ENCODE results near the gene MTUS2. TPM values are rescaled to one million over a fixed set of nuclear protein-coding genes. Genes with fewer than 3 reads are reported as not detected.

MTUS2 gene
- total RNA-seq, 1 experiment from 2014 or later, result 1.7 TPM

GRCh38 chr13:29474991-29475390 is 654.9 kb downstream of the MTUS2 start:
- Histone ChIP-seq H3K27me3 (replicated peaks; ENCODE audit: control insufficient read depth, insufficient read depth, low read length) (no peaks in the 10 kb centered on the region), H3K4me3 (ENCODE audit: low read depth, low read length) (no peak overlapping the region), H3K4me1 (no peaks in the 10 kb centered on the region), H3K36me3 (ENCODE audit: control insufficient read depth, insufficient read depth, low read length) (no peaks in the 10 kb centered on the region), H3K9me3 (no peaks in the 10 kb centered on the region)
- ChIA-PET POLR2A (no interaction called here), CTCF (no interaction called here)
- H3K4me3 Mint-ChIP-seq (ENCODE audit: unreplicated experiment), result no peak overlapping the region
- BruUV-seq (replicated peaks), result no TSS peak
- DNase-seq, result no peak
- no peak overlapping the region for H3K27ac Mint-ChIP-seq (ENCODE audit: unreplicated experiment)
- TF ChIP-seq CTCF (IDR thresholded peaks at IDR 0.05; ENCODE audit: insufficient read depth in 1 of 2, low read depth in 1 of 2, low read length in 1 of 2, severe bottlenecking in 1 of 2, unreplicated experiment in 1 of 2), result no peak
- H3K36me3 Mint-ChIP-seq (ENCODE audit: insufficient read depth, unreplicated experiment), result no peaks in the 10 kb centered on the region
- H3K9me3 Mint-ChIP-seq (ENCODE audit: unreplicated experiment), result no peaks in the 10 kb centered on the region
- peaks cover 3% of the 10 kb centered on the region for H3K27me3 Mint-ChIP-seq (ENCODE audit: insufficient read depth, unreplicated experiment)
- no peaks in the 10 kb centered on the region for H3K4me1 Mint-ChIP-seq (ENCODE audit: low read depth, unreplicated experiment)
- intact Hi-C loops (cut with micrococcal nuclease; ENCODE audit: unreplicated experiment), result loop anchor here (5.0 to 10.0 kb wide), 2 partner anchors 113 to 180 kb away; no protein-coding TSS in a partner anchor

GRCh38 chr13:29476046-29476445 is 655.9 kb downstream of the MTUS2 start:
- Mint-ChIP-seq H3K27ac (ENCODE audit: unreplicated experiment) (no peak overlapping the region), H3K4me3 (ENCODE audit: unreplicated experiment) (no peak overlapping the region), H3K9me3 (ENCODE audit: unreplicated experiment) (no peaks in the 10 kb centered on the region), H3K27me3 (ENCODE audit: insufficient read depth, unreplicated experiment) (peaks cover 3% of the 10 kb centered on the region), H3K36me3 (ENCODE audit: insufficient read depth, unreplicated experiment) (no peaks in the 10 kb centered on the region), H3K4me1 (ENCODE audit: low read depth, unreplicated experiment) (no peaks in the 10 kb centered on the region)
- POLR2A ChIA-PET, result no interaction called here
- H3K4me1 ChIP-seq, result no peaks in the 10 kb centered on the region
- TF ChIP-seq CTCF (IDR thresholded peaks at IDR 0.05; ENCODE audit: insufficient read depth in 1 of 2, low read depth in 1 of 2, low read length in 1 of 2, severe bottlenecking in 1 of 2, unreplicated experiment in 1 of 2), result no peak
- H3K4me3 ChIP-seq (ENCODE audit: low read depth, low read length), result no peak overlapping the region
- no peaks in the 10 kb centered on the region for H3K27me3 ChIP-seq (replicated peaks; ENCODE audit: control insufficient read depth, insufficient read depth, low read length)
- intact Hi-C loops (cut with micrococcal nuclease; ENCODE audit: unreplicated experiment), result loop anchor here (10.0 kb wide), 1 partner anchor 181 kb away; no protein-coding TSS in a partner anchor
- DNase-seq, result no peak
- no peaks in the 10 kb centered on the region for H3K9me3 ChIP-seq
- no TSS peak for BruUV-seq (replicated peaks)
- CTCF ChIA-PET, result no interaction called here
- H3K36me3 ChIP-seq (ENCODE audit: control insufficient read depth, insufficient read depth, low read length), result no peaks in the 10 kb centered on the region

- peaks cover 5% of the 10 kb centered on the region for H3K4me1 ChIP-seq
- H3K9me3 ChIP-seq, result no peaks in the 10 kb centered on the region
- Mint-ChIP-seq H3K9me3 (ENCODE audit: unreplicated experiment) (no peaks in the 10 kb centered on the region), H3K4me1 (ENCODE audit: low read depth, unreplicated experiment) (peaks cover 7% of the 10 kb centered on the region), H3K36me3 (ENCODE audit: insufficient read depth, unreplicated experiment) (no peaks in the 10 kb centered on the region), H3K4me3 (ENCODE audit: unreplicated experiment) (no peak overlapping the region), H3K27me3 (ENCODE audit: insufficient read depth, unreplicated experiment) (peaks cover 3% of the 10 kb centered on the region), H3K27ac (ENCODE audit: unreplicated experiment) (no peak overlapping the region)
- H3K27me3 ChIP-seq (replicated peaks; ENCODE audit: control insufficient read depth, insufficient read depth, low read length), result no peaks in the 10 kb centered on the region
- ChIA-PET POLR2A (no interaction called here), CTCF (no interaction called here)
- no peaks in the 10 kb centered on the region for H3K36me3 ChIP-seq (ENCODE audit: control insufficient read depth, insufficient read depth, low read length)
- intact Hi-C loops (cut with micrococcal nuclease; ENCODE audit: unreplicated experiment), result loop anchor here (10.0 kb wide), 1 partner anchor 185 kb away; no protein-coding TSS in a partner anchor
- DNase-seq, result no peak
- BruUV-seq (replicated peaks), result no TSS peak
- H3K4me3 ChIP-seq (ENCODE audit: low read depth, low read length), result no peak overlapping the region
- no peak for TF ChIP-seq CTCF (IDR thresholded peaks at IDR 0.05; ENCODE audit: insufficient read depth in 1 of 2, low read depth in 1 of 2, low read length in 1 of 2, severe bottlenecking in 1 of 2, unreplicated experiment in 1 of 2)
Measured at GRCh38 chr13:29479716-29480492, 659.8 kb downstream of the MTUS2 start.
